Activated gamma-delta T cell treated with anti-CD3 and anti-CD28 coated beads, Interleukin-2, amount 50 U/mL, for 16 hours (primary cell): ENCODE data around the gene ATF6.

Source experiments
- DNase-seq: peaks from one replicate; pipeline ENCODE4 v3.0.0-alpha.2; 2020; ENCODE audit warnings: low read depth

ATF6 gene

DNA sequence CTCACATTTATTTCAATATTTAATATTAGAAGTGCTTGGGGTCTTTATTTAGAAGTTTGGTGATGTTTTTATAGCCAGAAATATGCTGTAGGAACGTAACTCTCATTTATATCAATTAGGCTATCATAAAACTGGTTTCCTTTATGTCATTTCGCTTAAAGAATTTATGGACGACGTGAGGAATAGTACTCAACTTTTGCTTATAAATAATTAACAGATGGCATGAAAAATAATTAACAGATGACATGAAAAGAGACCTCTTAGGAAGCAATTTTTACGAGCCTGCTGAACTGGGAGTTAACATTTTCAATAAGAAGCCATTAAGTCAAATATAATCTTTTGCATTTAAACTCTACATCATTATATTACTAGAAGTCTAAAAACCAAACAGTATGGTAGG lies 134.0 kb downstream of the ATF6 start:
- DNase-seq, result no peak

DNA sequence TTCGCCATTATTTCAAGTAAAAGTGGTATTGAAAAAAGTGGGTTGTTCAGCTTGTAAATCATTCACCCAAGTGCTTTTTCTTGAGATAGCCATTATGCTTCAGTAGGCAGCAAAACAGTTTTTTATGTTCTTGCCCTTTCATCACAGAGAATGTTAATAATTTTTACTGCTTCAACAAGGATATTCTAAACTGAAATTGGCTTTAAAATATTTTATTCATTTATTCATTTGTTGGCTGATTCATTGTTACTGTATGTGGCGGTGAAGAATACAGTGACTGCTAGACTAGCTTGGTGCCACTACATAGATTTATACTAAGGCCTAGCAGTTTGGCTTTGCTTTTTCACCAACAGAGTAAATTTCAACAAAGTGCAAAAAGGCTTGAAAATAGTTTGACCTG lies 136.1 kb downstream of the ATF6 start:
- no peak for DNase-seq

DNA sequence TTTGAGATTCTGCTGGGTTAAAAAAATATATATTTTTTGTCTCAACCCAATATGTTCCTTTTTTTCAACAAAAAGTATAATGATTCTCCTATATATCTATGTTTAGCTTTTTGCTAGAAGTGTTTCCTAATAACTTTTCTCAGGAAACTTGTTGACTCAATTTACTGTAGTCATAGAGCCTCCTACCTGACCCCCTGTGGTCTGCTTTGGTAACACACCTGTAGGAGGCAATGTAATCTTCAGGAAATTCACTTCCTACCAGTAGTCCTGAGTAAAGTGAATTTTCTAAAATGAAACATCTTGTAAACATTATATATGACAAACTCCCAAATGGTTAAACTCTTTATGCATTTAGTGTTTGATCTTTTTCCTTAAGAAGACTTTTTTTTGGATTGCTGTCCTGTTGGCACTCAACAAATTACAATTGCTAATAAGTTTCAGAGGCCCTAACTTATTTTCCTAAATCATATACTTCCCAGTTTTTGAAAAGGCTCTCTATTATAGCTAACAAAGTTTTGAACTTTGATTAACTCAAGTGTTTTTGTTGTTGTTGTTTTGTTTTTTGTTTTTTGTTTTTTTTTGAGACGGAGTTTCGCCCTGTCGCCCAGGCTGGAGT lies 139.3 kb downstream of the ATF6 start:
- DNase-seq, result no peak

DNA sequence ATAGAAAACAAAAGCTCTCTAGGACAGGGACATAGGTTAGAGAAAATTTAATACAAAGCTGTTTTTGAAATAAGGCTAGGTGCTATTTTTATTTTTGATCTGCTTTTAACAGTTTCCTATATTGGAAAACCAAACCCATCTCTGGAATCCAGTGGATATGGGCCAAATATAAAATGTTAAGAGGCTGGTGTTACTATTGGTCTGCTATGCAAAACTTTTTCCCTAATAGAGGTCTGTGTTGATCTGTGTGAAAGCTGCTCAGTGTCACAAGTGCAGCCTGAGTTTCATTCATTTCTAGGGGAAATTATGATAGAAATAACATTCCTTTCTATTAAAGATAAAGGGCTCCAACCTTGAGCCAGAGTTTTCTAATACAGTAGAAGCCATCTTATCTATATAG lies 141.1 kb downstream of the ATF6 start:
- DNase-seq, result no peak

DNA sequence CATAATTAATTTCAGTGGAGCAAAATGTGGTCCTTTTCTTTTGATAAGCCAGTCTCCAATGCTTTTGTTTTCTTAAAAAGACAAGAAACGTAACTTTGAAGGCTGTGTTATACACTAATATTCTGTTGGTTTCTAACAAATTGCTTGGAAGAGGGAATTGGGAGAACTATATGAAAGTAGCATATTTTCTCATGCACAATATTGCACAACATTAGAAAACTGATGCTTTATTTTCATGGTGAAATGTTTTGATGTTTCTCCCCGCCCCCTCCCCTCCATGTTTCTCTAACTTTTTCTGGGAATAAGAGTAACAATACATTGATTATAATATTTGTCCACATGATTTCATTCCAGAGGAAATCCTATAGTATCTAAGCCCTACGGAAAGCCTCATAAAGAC lies 142.1 kb downstream of the ATF6 start:
- DNase-seq, result no peak

DNA sequence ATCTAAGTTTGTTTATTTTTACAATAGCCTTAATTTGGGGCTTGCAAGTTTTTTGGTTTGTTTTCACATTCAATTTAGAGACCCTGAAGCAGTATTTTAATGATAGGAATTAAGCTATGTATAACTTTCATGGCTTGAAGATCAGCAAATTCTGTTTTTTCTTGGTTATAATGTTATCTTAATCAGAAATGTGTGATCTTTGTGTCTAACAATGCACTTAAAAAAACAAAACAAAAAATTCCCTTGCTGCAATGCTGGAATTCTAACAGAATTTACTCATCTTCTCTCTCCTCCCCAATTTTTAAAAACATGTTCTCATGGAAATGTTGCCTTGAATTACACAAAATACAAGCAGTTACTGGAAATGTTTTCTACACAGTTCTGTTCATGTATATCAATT lies 144.5 kb downstream of the ATF6 start:
- DNase-seq, result no peak

DNA sequence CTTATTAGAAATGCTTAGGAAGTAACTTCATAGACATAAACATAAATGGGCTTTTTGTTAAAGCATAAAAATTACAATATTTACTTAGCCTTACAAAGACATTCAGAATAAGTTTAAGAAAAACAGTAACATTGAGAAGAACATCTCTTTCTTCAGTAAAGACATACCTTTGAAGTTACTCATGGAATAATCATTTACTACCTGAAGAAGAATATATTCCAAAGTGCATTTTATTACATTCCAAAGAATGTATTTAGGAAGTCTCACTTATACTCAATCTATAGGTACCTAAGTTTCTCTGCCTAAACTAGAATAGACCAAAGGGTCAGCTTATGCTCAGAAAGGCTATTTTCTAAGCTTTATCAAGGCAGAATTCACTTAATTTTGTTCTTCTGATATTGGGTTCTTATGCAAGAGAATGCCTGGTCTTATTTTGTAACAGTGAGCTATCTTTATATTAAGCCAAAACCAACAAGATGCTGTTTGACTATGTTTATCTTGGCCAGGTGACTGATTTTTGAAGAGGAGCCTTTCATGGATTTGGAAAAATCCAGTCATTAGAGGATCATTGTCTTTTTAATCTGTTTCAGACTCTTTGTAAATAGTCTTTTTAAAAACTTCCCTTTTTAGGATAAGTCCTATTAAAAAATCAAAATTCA lies 147.5 kb downstream of the ATF6 start:
- no peak for DNase-seq

DNA sequence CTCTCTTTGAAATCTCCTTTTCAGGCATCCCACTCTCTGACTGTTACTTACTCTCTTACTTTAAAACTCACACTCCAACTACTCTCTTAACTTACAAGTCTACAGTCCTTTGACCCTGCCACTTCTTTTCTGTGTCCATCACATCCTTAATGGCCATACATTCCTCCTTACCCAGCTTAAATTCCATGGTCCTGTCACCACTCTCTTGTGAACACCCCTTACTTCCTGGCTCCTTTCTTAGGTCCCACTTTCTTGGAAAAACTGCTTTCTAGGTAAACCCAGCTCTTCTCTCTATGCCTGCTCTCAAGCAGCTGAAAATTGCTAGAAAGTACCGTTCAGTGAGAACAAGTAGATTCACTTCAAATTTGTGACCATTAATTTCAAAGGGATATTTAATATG lies 148.5 kb downstream of the ATF6 start:
- no peak for DNase-seq

DNA sequence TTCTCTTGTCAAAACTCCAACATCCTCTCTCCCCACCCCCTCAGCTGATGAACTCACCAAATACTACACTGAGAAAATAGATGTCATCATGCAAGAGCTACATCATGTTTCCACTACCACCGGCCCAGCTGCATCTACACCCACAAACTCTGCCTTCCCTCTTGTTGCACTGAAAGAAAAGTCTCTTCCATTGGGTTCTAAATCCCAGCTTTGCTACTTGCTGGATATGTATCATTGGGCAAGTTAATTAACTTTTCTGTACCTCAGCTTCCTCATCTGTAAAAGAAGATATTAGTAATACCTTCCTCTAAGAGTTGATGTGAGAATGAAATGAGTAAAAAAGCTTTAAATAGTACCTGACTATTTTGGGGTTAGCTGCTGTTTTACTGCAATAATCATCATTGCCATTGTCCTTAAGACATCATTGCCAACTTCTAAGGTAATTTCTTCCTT lies 149.0 kb downstream of the ATF6 start:
- no peak for DNase-seq

DNA sequence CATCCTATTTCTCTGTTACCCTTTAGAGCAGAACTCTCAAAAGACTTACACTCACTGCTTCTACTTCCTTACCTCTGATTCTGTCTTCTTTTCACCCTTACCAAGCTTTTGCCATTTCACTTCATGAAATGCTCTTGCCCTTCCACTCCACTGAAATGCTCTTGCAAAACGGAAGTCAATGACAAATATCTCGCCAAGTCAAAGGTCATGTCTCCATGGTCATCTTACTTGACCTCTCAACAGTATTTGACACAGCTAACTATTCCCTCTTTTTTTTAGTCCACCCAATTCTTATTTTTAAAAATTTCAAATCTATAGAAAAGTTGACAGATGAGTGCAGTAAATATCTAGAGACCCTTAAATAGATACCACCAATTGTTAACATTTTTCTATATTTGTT lies 149.9 kb downstream of the ATF6 start:
- no peak for DNase-seq

DNA sequence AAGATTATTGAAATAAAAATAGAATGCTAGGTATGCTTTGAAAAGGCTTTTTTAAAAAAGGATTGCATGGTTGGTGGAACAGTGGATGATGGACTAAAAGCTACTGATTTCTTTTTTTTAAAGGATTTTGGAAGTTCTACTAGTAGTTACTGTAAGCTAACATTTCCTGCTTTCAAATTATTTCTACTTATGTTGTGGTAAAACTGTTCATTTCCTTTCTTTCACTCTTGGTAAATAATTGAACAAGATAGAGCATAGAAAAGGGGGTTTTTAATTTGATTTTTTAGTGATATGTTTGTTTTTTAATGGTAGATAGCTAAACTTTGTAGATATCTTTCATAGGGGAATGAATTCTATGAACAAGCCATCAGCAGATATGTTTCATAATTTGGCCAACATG lies 153.1 kb downstream of the ATF6 start:
- no peak for DNase-seq

DNA sequence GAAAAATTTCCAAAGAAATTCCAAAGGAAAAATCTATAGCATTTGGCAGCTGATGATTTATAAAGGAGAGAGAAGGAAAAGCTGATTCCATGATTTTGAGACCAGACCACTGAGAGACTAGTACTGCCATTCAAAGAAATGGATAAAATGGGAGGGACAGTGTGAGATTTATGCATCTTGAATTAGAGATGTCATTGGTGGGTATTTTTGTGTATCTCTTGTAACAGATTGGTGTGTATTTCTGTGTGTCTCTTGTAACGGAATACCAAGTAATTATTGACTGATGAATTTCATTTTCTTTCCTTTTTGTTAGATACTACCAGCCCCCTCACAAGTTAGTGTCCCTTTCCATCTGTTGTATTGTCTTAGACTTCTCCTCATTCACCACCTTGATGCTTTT lies 155.4 kb downstream of the ATF6 start:
- DNase-seq, result no peak

DNA sequence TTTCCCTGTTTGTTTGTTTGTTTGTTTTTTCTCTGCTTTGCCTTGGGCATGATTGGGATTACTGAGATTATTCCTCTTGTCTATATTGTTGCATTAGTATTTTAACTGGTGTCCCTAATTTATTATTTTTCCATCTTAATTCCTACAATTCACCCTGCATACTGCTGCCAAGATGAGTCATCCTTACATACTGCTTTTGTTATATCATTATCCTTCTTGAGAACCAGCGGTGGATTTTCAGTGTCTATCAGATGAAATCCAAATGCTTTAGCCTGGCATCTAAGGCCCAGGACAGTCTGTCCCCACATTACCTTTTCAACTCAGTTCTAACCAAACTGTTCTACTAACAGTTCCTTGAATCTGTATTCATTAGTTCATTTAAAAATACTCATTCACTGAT lies 155.9 kb downstream of the ATF6 start:
- no peak for DNase-seq

DNA sequence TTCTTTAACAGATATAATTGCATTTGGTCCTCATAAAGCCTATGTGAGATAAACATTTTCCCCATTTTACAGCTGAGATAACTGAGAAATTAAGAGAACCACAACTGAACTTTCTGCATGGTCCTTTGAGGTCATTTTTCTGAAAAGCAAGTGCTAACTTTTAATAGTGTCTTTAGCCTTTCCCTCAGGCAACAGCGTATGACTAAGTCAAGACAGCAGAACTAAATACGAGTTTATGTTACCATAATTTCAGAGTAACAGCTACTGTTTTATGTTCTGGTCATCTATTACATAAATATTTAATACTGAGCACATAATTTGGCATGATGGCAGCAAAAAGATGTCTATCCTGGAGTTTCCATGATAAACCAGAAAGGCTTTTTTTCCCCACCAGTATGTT lies 161.9 kb downstream of the ATF6 start:
- no peak for DNase-seq

DNA sequence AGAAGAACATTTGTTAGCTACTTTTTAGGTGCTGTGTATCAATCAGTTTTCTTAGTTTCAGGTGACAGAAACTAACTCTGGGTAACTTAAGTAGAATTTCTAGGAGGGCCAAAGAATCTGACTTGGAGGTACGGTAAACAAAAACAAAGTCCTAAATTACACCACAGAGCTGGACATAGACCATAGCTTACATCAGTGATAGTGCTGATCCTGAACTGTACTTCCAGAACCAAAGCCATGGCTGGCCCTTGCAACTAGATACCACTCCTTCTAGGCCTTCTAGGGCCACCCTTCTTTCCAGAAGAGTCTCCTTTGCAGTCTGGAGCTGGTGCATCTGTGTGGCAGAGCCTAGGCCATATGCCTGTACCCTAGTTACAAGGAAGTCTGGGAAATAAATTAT lies 163.0 kb downstream of the ATF6 start:
- no peak for DNase-seq

DNA sequence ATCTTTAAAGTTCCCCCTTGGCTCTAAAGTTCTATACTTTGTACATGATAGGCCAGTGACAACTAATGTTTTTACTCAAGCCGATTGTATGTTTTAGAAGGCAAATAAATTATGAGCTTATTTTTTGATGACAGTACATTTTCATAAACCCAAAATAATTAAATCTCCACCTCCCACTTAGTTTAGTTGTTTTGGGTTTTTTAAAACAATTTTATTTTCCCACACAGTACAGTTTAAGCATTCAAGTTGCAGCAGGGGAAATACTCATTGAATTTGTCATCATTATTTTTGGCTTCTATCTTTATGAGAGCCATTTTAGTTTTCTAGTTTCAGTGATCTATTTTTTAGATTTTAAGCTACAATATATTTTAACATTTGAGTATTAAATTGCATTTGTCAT lies 163.9 kb downstream of the ATF6 start:
- DNase-seq, result no peak

DNA sequence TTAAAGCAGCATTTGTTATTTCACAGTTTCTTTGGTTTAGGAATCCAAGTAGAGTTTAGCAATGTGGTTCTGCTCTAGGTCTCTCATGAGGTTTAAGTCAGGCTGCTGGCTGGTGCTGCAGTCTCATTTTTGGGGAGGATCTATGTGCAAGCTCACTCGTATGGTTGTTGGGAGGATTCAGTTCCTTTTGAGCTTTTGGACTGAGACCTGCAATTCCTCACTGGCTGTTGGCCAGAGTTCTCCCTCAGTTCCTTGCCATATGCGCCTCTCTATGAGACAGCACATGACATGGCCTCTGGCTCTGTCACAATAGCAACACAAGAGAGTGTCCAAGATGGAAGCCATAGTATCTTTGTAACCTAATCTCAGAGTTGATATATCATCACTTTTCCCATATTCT lies 166.5 kb downstream of the ATF6 start:
- no peak for DNase-seq

DNA sequence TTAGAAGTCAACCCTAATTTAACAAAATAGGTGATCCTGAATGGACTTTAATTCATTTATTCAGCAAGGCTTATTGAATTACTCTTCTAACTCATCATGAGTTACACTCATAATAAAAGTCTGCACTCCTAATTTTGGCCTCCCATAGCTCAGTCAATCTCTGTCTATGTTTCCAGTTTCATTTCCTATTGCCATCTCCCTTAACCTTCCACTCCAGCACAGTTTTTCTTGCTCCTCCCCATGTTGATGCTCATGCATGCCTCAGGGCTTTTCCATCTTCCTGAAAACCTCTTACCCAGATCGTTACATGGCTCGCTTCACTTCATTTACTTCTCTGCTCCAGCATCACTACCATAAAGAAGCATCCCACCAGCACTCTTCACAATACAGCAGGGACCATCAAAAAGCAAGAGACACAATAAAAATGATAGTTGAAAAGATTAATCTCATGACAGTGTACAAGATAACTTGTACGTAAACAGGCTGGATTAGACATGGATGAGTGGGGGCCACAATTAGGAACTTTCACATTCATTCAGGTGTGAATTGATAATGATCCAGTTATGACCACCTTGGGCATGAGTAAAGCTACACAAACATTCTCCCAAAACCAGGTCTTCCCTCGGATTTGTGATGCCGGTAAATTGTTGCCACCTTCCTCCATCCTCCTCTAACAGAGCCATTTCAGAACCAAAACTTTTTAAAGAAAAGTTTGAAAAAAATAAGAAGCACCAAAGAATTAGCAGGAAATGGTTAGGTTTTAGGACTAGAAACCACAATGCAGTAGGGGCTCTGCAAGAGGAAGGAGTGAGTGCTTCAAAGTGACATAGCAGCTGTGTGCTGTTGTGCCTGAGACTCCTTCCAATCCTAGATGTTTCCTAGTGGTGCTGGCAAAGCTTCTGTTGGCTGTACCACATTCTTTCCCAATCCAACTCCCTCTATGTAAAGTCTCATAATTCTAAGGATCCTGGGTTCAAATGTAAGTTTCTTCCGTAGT lies 167.8 kb downstream of the ATF6 start:
- DNase-seq, result no peak

DNA sequence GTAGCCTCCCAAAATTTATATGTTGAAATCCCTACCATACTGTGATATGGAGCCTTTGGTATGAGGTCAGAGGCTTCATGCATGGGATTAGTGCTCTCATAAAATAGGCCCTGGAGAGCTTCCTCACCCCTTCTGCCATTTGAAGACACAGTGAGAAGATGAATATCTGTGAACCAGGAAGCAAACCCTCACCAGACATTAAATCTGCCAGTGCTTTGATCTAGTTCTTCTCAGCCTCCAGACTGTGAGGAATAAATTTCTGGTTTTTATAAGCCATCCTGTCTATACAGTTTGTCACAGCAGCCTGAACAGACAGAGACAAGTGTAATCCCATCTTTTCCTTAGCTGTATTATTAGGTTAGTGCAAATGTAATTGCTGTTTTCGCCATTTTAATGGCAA lies 169.1 kb downstream of the ATF6 start:
- no peak for DNase-seq

DNA sequence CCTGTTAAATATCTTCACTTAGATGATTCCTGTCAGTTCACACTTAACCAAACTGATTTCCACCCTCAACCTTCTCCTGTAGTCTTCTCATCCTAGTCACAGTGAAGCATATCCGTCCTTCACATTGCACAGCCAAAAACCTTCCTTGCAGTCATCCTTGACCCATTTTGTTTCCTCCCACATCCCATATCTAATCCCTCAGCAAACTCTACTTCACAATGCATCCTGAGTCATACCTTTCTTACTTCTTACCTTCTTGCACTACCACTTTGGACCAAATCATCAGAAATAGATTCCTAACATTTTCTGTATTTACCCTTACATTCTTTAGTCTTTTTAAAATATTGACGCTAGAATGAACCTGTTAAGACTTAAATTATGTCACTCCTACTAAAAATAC lies 170.7 kb downstream of the ATF6 start:
- DNase-seq, result no peak

DNA sequence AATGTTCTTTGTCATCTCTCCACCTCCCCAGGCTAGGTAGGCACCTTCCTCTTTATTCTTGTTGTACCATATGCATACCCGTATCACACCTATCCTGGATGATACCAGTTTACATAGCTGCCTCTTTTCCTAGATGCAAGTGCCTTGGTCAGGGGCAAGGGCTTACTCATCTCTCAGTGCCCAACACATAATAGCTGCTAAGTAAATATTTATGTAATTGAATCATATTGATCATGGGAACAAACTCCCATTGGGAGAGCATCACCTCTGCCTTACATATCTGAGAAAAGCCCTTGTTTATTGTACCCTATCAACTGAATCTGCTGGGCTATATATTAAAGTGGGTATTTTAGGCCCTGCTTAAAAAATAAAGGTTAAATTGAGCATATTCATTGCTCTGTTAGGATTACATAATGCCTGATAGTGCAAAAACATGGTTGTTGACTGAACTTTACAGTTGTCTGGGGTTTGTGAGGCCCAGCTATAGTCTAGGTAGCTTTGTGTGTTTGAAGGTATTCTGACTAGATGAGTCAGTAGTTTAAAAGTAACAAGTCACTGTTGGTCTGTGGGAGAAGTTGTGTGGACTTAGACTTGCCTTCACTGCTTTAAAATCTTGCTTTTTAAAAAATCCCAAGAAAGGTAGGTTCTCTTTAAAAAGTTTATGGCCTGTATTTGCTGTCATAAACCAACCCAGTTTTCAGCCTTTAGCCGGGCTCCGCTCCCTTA lies 174.9 kb downstream of the ATF6 start:
- no peak for DNase-seq

DNA sequence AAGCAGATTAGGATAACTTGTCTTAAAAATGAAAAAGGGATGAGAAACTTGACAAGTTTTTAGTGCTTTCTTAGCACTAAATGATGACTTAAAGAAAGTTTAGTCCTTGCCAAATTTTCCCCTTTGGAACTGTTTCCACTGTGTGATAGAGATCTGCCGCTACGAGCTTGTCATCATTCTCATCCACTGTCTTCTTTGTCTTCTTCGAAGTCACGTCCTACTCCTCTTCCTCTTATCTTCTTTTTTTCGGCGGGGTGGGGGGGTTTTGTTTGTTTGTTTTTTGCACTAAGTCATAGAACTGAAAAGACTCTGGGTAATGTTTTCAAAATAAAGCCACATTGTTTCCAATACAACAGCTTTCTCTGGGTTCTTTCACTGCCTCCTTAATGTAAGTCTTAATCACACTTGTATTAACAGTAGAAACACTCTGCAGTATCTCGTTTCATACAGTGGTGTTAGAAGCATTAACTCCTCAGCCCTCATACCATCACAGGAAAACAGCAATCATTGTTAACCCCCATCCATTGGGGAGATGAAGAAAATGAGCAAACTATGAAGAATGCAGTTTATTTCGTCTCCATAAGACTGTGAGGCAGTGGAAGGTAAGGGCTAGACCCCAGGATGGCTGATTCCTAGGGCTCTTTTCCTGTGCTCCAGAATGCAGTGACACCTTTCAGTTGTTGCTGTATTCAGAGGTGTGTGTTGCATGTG lies 175.8 kb downstream of the ATF6 start:
- DNase-seq, result no peak
